ENCODE results near the gene C1orf53. TPM values are rescaled to one million over a fixed set of nuclear protein-coding genes. Genes with fewer than 3 reads are reported as not detected.

The C1orf53 gene
- total and polyA plus RNA-seq, 2 of the 13 experiments (the other 11 are each of a cell fraction or from before 2014, with no cell fraction given): 5.8 to 10.1 TPM

- no peak for TF ChIP-seq KIAA2018 (CRISPR knock-in tag; IDR thresholded peaks at IDR 0.05; ENCODE audit: borderline replicate concordance)
- no peak for TF ChIP-seq ZBTB7A (CRISPR knock-in tag; IDR thresholded peaks at IDR 0.05)
- no peak for TF ChIP-seq DMAP1 (CRISPR knock-in tag; IDR thresholded peaks at IDR 0.05)
- peak; percentile 21; the same call in 1 of the 2 replicates for TF ChIP-seq ZBTB7B (CRISPR knock-in tag; IDR thresholded peaks at IDR 0.05)
- TF ChIP-seq SATB2 (CRISPR knock-in tag; IDR thresholded peaks at IDR 0.05): no peak
- no peak for TF ChIP-seq KDM6A (CRISPR knock-in tag; IDR thresholded peaks at IDR 0.05; ENCODE audit: low read depth)
- no peak for TF ChIP-seq ZBTB40 (IDR thresholded peaks at IDR 0.05)
- TF ChIP-seq ZBTB40 (CRISPR knock-in tag; IDR thresholded peaks at IDR 0.05): no peak
- no peak for TF ChIP-seq HOXA9 (CRISPR knock-in tag; IDR thresholded peaks at IDR 0.05; ENCODE audit: borderline replicate concordance)
- no peak for TF ChIP-seq NCOR1 (IDR thresholded peaks at IDR 0.05; ENCODE audit: borderline replicate concordance, low read length)
- no peak for TF ChIP-seq HDAC1 (CRISPR knock-in tag; IDR thresholded peaks at IDR 0.05)
- 0 out of 2 replicates have a peak, but pooled peaks have one; percentile 19 for TF ChIP-seq PHF8 (CRISPR knock-in tag; IDR thresholded peaks at IDR 0.05)
- no peak for TF ChIP-seq CCAR2 (optimal IDR thresholded peaks at IDR 0.05; ENCODE audit: low read depth, low read length)
- TF ChIP-seq ZFP37 (CRISPR knock-in tag; IDR thresholded peaks at IDR 0.05; ENCODE audit: borderline replicate concordance): no peak
Observed at GRCh38 chr1:197915862-197916499, 13.6 kb downstream of the C1orf53 start (continued).

Data from HepG2 (cell line).